Activated CD8-positive, alpha-beta memory T cell treated with anti-CD3 and anti-CD28 coated beads, Interleukin-2, amount 10 ng/mL, durations not matched to agents 7 days and 5 days (primary cell): ENCODE measurements around the gene REXO1. TPM values are rescaled to one million over a fixed set of nuclear protein-coding genes. Genes with fewer than 3 reads are reported as not detected.

Experiments used
- ATAC-seq: fragments of 150-1000 bp; cut with Tn5 transposase; one replicate; pipeline ENCODE4 v1.10.0; 2021; ENCODE audit warnings: moderate library complexity
- CTCF ChIA-PET: fragments of 350-600 bp; sonication (Branson Sonifier 250); formaldehyde crosslinking; loops from one replicate; lab custom pipeline; 2021; ENCODE audit warnings: antibody characterized with exemption; lab: Charles Lee
- DNase-seq: peaks from one replicate; pipeline ENCODE4 v3.0.0-alpha.2; 2020
- H3K27ac Mint-ChIP-seq: one replicate; pipeline ENCODE4 v1.8.0; 2021; ENCODE audit warnings: mild to moderate bottlenecking, mixed read lengths
- H3K27me3 Mint-ChIP-seq: one replicate; pipeline ENCODE4 v1.8.0; 2021; ENCODE audit warnings: mixed read lengths
- H3K36me3 Mint-ChIP-seq: one replicate; pipeline ENCODE4 v1.8.0; 2021; ENCODE audit warnings: mild to moderate bottlenecking, mixed read lengths
- H3K4me1 Mint-ChIP-seq: one replicate; pipeline ENCODE4 v1.8.0; 2021; ENCODE audit warnings: mixed read lengths
- H3K4me3 Mint-ChIP-seq: one replicate; pipeline ENCODE4 v1.8.0; 2021; ENCODE audit warnings: mild to moderate bottlenecking, moderate library complexity, mixed read lengths
- H3K9me3 Mint-ChIP-seq: one replicate; pipeline ENCODE4 v1.8.0; 2022; ENCODE audit warnings: low read depth, mixed read lengths
- total RNA-seq, 2 experiments: library from RNA; stranded (reverse); gene quantifications; one replicate each; pipeline ENCODE4 v1.2.3, GENCODE V29; 2021

The REXO1 gene
- total RNA-seq, 2 experiments from 2014 or later = 58.4 to 68.4 TPM

DNA sequence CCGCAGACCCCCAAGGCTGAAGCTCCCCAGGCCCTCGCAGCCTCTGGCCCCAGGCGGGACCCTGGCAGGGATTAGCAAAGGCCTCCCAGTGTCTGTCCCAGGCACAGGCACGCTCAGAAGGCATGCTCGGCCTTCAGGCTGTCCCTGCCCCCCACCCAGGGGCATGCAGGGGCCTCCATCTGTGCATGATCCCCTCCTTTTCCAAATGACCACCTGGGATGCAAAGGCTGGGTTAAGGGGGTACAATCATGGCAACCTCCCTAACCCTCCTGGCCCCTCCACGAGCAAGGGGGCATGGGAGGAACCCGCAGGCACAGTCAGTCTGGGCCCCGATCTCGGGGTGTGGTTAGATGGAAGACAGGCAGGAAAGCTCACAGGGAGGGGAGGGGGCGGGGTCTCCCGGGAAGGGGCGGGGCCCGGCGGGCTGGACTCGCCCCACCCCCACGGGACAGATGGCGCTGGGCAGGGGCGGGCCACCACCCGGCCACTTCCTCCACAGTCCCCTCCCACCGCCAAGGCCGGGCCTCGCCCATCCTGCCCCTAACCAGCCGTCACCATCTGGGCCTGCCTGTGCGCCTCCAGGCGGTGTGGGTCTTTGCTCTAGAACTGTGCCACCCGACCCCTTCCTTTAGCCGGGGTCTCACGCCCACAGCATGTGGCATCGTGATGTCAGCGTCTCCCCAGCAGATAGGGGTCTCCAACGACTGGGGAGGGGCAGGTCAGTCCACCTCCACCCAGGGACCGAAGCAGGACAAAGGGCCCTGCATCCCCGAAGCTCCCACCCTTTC lies 7.0 kb upstream of the REXO1 start:
- Mint-ChIP-seq H3K4me3 (peak overlapping the region; percentile 75), H3K9me3 (no peaks in the 10 kb centered on the region), H3K27ac (peak overlapping the region; percentile 95), H3K27me3 (no peaks in the 10 kb centered on the region), H3K36me3 (no peaks in the 10 kb centered on the region), H3K4me1 (peaks cover 49% of the 10 kb centered on the region)
- DNase-seq (peak; percentile 95), ATAC-seq (peak; percentile 84)
- CTCF ChIA-PET = interaction anchor here (1.0 to 4.8 kb wide), 6 partner anchors 10 to 42 kb away, joined by 3 to 25 read pairs (median 4); no protein-coding TSS in a partner anchor

DNA sequence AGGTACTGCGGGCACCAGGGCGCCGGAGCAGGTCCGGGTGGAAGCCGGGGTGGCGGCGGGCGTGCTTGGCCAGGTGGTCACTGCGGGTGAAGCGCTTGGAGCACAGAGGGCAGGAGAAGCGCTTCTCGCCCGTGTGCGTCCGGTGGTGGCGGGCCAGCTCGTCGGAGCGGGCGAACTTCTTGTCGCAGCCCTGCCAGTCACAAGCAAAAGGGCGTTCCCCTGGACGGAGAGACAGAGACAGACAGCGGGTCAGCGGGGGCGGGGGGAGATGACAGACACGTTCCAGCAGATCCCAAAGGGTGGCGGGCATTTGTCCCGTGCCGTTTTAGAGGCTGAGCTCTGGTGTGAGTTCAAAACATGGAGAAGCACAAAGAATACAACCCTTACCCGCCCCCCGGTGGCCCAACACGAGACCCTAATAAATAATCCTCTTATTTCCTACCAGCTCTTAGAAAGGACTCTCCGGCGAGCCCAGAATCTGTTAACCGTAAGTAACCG lies 6.3 kb upstream of the REXO1 start:
- no peaks in the 10 kb centered on the region for H3K36me3 Mint-ChIP-seq
- CTCF ChIA-PET = interaction anchor here (1.0 to 4.8 kb wide), 4 partner anchors 11 to 20 kb away, joined by 3 to 25 read pairs (median 6); no protein-coding TSS in a partner anchor
- DNase-seq (no peak), ATAC-seq (no peak)
- H3K9me3 Mint-ChIP-seq = no peaks in the 10 kb centered on the region
- peaks cover 53% of the 10 kb centered on the region for H3K4me1 Mint-ChIP-seq
- no peaks in the 10 kb centered on the region for H3K27me3 Mint-ChIP-seq
- H3K4me3 Mint-ChIP-seq = no peak overlapping the region
- H3K27ac Mint-ChIP-seq = peak overlapping the region; percentile 84

DNA sequence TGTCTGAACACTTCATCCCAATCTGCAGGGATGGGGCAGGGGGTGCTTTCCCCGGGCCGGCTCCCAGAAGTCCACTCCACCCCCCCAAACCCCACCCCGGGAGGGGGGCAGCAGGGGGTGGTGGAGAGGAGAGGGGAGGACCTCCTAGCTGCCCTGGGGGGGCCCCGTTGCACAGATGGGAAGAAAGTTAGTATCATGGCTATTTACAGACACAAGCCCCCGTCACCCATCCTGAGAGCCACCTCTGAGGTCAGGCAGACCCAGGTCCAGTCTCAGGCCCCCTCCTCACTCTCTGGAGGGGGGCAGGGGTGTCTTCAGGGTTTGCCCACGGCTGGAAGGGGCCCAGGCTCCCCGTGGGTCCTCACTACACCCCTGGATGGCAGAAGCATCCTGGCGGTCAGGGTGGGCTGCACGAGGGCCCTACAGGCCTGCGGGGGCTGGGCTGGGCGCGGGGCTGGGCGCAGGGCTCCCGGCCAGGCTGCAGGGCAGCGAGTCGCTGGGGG lies 5.8 kb upstream of the REXO1 start:
- CTCF ChIA-PET = interaction anchor here (1.5 to 4.8 kb wide), 4 partner anchors 11 to 21 kb away, joined by 5 to 25 read pairs (median 10); no protein-coding TSS in a partner anchor
- Mint-ChIP-seq H3K27me3 (no peaks in the 10 kb centered on the region), H3K9me3 (no peaks in the 10 kb centered on the region), H3K36me3 (no peaks in the 10 kb centered on the region), H3K27ac (no peak overlapping the region), H3K4me3 (no peak overlapping the region), H3K4me1 (peaks cover 50% of the 10 kb centered on the region)
- no peak for ATAC-seq
- DNase-seq = no peak

DNA sequence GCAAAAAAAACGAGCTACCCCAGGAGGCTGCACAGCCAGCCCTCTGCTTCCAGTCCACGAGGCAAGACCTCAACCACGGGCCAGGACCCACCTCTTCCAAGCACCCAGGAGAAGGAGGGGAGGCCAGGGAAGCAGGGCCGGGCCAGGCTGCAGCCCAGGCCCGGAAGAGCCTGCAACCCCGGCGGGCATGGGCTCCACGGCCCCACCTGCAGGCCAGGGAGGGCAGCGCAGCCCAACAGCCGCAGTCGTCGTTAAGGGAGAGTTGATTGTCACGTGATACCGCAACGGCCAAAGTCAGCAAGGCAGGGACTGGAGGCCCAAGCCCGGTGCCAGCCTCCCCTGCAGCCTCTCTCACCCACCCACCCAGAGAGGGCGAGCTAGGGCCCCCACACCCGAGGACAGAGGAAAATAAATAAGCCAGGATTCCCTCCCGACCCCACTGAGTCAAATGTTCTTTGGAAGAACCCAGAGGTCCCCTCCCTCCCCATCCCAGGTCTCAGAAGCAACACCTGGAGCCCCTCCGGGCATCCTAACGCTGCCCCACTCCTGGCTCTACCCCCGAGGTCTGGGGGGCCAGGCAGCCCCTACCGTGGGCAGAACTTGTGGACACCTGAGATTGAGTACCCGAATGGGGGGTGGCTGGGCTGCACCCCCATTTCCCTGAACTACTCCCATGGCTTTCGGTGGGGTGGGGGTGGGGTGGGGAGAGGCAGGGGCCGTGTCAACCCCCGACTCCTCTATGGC lies 5.2 kb upstream of the REXO1 start:
- Mint-ChIP-seq H3K4me3 (peak overlapping the region; percentile 17), H3K27me3 (no peaks in the 10 kb centered on the region), H3K27ac (peak overlapping the region; percentile 92), H3K4me1 (peaks cover 53% of the 10 kb centered on the region), H3K9me3 (no peaks in the 10 kb centered on the region), H3K36me3 (no peaks in the 10 kb centered on the region)
- DNase-seq (peak; percentile 93), ATAC-seq (peak; percentile 38)
- CTCF ChIA-PET = interaction anchor here (0.7 to 4.8 kb wide), 7 partner anchors 12 to 191 kb away, joined by 3 to 25 read pairs (median 3); no protein-coding TSS in a partner anchor

DNA sequence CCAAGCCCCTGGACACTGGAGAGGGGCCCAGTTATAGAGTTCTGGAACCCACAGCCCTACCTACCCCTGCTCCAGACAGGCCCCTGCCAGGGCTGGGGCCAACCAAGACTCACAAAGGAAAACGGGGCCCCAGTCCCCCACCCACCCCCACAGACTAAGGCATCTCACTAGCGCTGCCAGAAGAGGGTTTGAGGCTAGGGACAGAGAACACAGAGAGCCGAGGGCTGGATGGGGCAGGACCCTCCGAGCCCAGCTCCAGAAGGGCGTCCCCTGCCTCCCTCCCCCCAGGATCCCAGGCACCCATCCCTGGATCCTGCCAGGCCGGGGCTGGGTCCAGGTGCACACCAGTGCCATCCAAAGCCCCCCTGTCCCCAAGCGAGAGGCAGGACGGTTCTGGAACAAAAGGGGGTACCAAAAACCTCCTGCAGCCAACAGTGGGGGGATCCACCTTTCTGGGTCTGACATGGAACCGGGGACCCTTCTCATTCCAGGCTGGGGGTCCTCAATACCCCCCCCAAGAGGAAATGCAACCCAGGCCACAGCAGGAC lies 4.4 kb upstream of the REXO1 start:
- ATAC-seq (no peak), DNase-seq (no peak)
- Mint-ChIP-seq H3K4me1 (peaks cover 50% of the 10 kb centered on the region), H3K27ac (no peak overlapping the region), H3K4me3 (no peak overlapping the region), H3K9me3 (no peaks in the 10 kb centered on the region), H3K27me3 (no peaks in the 10 kb centered on the region), H3K36me3 (no peaks in the 10 kb centered on the region)
- CTCF ChIA-PET = interaction anchor here (0.7 to 4.8 kb wide), 7 partner anchors 13 to 190 kb away, joined by 3 to 25 read pairs (median 3); no protein-coding TSS in a partner anchor

DNA sequence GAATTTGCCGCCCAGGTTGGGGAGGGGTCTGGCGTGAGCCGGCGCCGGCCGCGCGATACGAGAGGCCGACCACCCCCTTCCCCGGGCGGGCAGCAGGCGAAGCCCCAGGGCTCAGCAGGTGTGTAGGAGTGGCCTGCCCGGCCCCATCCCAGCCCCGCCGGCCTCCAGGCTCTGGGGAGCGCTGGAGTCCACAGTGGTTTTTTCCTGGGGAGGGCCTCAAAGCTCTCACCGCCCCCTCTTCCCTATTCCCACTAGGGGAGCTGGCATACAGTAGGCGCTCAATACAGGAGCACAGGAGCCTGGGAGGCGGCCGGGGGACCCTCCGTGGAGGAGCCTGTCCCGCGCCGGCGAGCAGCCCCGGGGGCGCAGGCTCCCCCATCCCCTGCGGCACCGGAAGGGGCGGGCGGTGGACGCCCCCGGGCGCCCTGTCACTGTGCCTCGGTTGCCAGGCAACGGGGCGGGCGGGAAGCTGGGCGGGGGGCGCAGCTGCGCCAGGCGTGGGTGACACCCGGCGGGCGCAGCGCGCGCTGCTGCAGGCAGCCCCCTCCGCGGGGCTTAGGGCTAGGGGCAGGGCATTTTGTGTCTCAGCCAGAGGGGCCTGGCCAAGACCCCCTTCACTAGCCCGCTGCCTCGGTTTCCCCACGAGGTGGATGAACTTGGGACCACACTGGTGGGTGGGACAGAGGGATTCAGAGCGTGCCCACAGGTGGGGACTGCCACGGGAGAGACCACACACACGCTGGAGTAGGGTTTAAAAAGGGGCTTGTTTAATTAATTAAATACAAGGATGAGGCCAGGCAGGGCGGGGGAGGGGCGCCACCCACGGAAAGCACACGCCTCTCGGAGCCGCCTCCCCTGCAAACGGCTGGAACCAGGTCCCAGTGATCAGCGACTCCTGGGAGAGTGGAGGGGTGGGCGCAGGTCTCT lies 3.6 kb upstream of the REXO1 start:
- no peak overlapping the region for H3K27ac Mint-ChIP-seq
- H3K4me1 Mint-ChIP-seq = peaks cover 54% of the 10 kb centered on the region
- no peak overlapping the region for H3K4me3 Mint-ChIP-seq
- H3K27me3 Mint-ChIP-seq = no peaks in the 10 kb centered on the region
- no peaks in the 10 kb centered on the region for H3K36me3 Mint-ChIP-seq
- DNase-seq (no peak), ATAC-seq (no peak)
- no peaks in the 10 kb centered on the region for H3K9me3 Mint-ChIP-seq
- CTCF ChIA-PET = interaction anchor here (1.4 to 2.7 kb wide), 3 partner anchors 14 to 26 kb away, joined by 3 to 15 read pairs (median 4); no protein-coding TSS in a partner anchor

DNA sequence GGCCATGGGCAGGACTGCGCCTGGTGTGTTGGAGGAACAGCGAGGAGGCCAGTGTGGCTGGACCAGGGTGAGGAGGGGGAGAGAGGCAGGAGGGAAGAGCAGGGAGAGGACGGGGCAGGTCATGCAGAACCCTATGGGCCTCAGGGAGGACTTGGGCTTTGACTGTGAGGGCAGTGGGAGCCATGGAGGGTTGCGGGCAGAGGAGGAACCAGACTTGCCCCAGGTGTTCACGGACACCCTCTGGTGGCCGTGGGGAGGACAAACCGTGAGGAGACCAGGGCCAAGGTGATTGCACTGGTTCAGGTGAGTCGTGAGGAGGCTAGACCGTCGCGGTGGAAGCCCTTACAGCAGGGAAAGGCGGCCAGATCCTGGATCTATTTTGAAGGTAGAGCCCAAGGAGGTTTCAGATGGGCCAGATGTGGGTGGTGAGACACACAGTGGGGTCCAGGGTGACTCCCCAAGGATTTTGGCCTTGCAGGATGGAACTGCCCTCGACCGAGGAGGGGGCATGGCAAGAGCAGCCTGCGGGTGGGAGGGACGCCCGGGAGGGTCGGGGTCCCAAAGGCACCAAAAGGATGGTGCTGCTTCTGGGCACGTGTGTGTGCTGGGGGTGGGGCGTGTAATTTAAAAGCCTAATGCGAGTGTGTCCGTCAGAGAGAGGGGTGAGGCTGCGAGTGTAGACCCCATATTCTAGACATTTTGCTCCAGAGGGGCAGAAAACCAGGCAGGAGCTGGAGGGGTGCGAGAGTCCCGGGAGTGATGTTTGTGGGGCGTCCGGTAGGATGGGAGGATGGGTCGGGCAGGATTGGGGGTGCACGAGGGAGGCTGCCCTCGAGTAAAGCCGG lies 2.7 kb upstream of the REXO1 start:
- ATAC-seq (no peak), DNase-seq (no peak)
- no peaks in the 10 kb centered on the region for H3K27me3 Mint-ChIP-seq
- H3K4me3 Mint-ChIP-seq = no peak overlapping the region
- peak overlapping the region; percentile 38 for H3K27ac Mint-ChIP-seq
- no peaks in the 10 kb centered on the region for H3K36me3 Mint-ChIP-seq
- CTCF ChIA-PET = interaction anchor here (2.0 to 2.7 kb wide), 2 partner anchors 13 to 14 kb away, joined by 6 to 15 read pairs; no protein-coding TSS in a partner anchor
- H3K9me3 Mint-ChIP-seq = no peaks in the 10 kb centered on the region
- H3K4me1 Mint-ChIP-seq = peaks cover 59% of the 10 kb centered on the region

DNA sequence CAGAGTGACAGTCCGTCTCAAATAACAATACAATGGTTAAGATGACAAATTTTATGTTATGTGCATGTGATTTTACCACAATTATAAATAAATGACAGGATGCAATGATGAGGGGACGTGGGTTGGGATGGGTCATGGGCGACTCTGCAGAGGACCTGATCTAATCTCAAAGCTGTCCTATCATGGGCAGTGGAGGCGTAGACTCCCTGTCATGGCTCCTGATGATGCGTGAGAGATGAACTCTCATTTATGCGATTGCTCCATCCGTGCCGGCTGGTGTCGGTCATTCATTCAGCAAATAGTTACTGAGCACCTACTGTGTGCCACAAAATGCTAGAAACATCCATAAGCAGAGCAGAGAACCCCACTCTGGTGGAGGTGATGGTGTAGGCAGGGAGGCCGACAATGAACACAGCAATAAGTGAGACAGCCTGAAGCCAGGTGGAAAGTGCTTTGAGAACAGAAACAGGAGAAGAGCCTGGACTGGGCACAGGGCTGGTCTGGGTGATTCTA lies 1.7 kb upstream of the REXO1 start:
- ATAC-seq = no peak
- CTCF ChIA-PET = interaction anchor here (1.1 to 2.0 kb wide), 5 partner anchors 8 to 202 kb away, joined by 3 to 8 read pairs (median 5); partner anchors contain the start of gene MKNK2
- DNase-seq = no peak
- Mint-ChIP-seq H3K4me1 (peaks cover 53% of the 10 kb centered on the region), H3K4me3 (no peak overlapping the region), H3K36me3 (no peaks in the 10 kb centered on the region), H3K27ac (no peak overlapping the region), H3K9me3 (no peaks in the 10 kb centered on the region), H3K27me3 (no peaks in the 10 kb centered on the region)

DNA sequence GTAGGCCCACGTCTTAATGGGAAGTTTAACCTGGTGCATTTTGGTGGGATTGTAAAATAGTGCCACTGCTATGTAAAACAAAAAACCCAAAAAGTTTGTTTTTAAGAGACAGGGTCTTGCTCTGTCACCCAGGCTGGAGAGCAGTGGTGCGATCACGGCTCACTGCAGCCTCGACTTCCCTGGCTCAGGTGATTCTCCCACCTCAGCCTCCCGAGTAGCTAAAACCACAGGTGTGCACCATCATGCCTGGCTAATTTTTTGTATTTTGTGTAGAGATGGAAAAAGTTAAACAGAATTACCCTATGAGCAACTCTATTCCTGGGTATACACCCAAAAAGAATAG lies 820 bp upstream of the REXO1 start:
- H3K4me1 Mint-ChIP-seq = peaks cover 48% of the 10 kb centered on the region
- H3K4me3 Mint-ChIP-seq = peak overlapping the region; percentile 61
- ATAC-seq (no peak), DNase-seq (no peak)
- H3K27me3 Mint-ChIP-seq = no peaks in the 10 kb centered on the region
- H3K36me3 Mint-ChIP-seq = no peaks in the 10 kb centered on the region
- CTCF ChIA-PET = interaction anchor here (0.9 to 2.0 kb wide), 11 partner anchors 9 to 202 kb away, joined by 3 to 8 read pairs (median 4); partner anchors contain the start of gene MKNK2
- H3K27ac Mint-ChIP-seq = peak overlapping the region; percentile 78
- H3K9me3 Mint-ChIP-seq = no peaks in the 10 kb centered on the region

DNA sequence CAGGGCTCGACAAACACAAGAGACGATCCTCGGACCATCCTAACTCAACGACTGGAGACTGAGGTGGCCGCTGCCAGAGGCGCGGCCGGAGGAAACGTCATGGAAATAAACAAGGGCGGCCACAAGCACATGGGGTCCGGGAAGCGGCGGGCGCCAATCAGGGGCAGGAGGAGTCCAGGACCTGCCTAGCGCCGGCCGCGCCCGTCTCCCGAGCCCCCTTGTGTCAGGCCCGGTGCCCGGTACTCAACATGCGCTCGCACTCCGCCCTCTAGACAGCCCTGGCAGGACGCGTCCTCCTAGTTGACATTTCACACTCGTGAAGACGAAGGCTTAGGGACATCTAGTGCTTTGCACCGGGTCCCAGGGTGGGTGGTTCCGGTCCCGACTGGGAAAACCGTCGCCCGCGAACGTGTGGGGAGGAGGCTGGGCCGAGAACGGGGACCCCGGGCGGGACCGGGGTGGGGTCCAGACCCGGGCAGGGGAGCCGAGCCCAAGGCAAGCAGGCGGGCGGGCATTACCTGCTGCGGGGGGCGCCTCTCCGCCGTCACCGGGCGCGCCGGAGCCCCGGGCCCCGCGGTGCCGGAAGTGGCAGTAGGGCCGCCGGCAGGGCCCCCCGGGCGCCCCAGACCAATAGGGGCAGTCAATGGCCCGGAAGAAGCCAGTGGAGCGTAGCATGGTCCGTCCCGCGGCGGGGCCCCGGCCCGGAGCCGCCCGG lies 442 bp downstream of the REXO1 start:
- ATAC-seq (peak; percentile 51), DNase-seq (peak; percentile 66)
- Mint-ChIP-seq H3K4me1 (peaks cover 44% of the 10 kb centered on the region), H3K9me3 (no peaks in the 10 kb centered on the region), H3K27me3 (no peaks in the 10 kb centered on the region), H3K4me3 (peak overlapping the region; percentile 81), H3K27ac (peak overlapping the region; percentile 94), H3K36me3 (no peaks in the 10 kb centered on the region)
- CTCF ChIA-PET = interaction anchor here (0.6 to 2.8 kb wide), 3 partner anchors 10 to 654 kb away, joined by 4 to 15 read pairs (median 5); no protein-coding TSS in a partner anchor

DNA sequence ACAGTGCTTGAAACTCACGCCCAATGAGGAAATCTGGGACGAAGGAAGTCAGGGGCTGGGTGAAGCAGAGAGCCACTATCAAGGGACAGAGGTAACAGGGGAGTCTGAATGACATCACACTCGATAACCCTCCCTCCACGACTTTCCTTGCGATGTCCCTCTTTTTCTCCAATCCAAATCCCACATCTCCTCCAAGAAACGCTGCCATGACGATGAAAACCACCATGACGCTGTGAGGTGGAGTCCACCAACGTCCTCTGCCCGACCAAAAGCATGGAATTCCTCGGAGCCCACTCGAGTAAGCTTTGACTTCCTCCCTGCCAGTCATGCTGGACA lies 967 bp downstream of the REXO1 start:
- no peaks in the 10 kb centered on the region for H3K27me3 Mint-ChIP-seq
- ATAC-seq (no peak), DNase-seq (no peak)
- H3K9me3 Mint-ChIP-seq = no peaks in the 10 kb centered on the region
- H3K4me3 Mint-ChIP-seq = peak overlapping the region; percentile 81
- H3K36me3 Mint-ChIP-seq = no peaks in the 10 kb centered on the region
- CTCF ChIA-PET = interaction anchor here (0.6 to 2.8 kb wide), 2 partner anchors 10 to 654 kb away, joined by 4 to 15 read pairs; no protein-coding TSS in a partner anchor
- H3K4me1 Mint-ChIP-seq = peaks cover 43% of the 10 kb centered on the region
- peak overlapping the region; percentile 94 for H3K27ac Mint-ChIP-seq
